GM23338 (cell line): ENCODE measurements around the gene BPIFB1. TPM values are rescaled to one million over a fixed set of nuclear protein-coding genes. Genes with fewer than 3 reads are reported as not detected.

Experiments used
- ATAC-seq: fragments of 200-7000 bp; cut with Tn5 transposase; 3 replicates; pipeline ENCODE4 v1.9.1; 2020
- DNase-seq: peaks from one replicate; pipeline ENCODE4 v3.0.0-alpha.2; 2015; ENCODE audit warnings: low spot score
- H2AFZ ChIP-seq: fragments of 200-600 bp; sonication (generic); 2 replicates; pipeline ENCODE4 v1.8.0; 2016; ENCODE audit warnings: antibody characterized with exemption, mild to moderate bottlenecking, moderate library complexity
- H3F3A ChIP-seq: fragments of 200-600 bp; sonication (generic); replicated peaks from 2 replicates; pipeline ENCODE4 v1.8.0; 2017; ENCODE audit warnings: antibody characterized with exemption, mixed run types, low read depth
- H3K27ac ChIP-seq: fragments of 200-600 bp; sonication (generic); 2 replicates; pipeline ENCODE4 v1.6.1; 2016; ENCODE audit warnings: low read depth
- H3K27me3 ChIP-seq: fragments of 200-600 bp; sonication (generic); 2 replicates; pipeline ENCODE4 v1.8.0; 2016; ENCODE audit warnings: mild to moderate bottlenecking, mixed run types, moderate library complexity; ENCODE audit not compliant: insufficient read depth
- H3K36me3 ChIP-seq: fragments of 200-600 bp; sonication (generic); 2 replicates; pipeline ENCODE4 v1.8.0; 2016; ENCODE audit warnings: mild to moderate bottlenecking; ENCODE audit not compliant: insufficient read depth
- H3K4me1 ChIP-seq: fragments of 200-600 bp; sonication (generic); 2 replicates; pipeline ENCODE4 v1.8.0; 2016; ENCODE audit warnings: mild to moderate bottlenecking, moderate library complexity; ENCODE audit not compliant: insufficient read depth
- H3K4me2 ChIP-seq: fragments of 200-600 bp; sonication (generic); 2 replicates; pipeline ENCODE4 v1.7.1; 2017; ENCODE audit warnings: mixed run types
- H3K4me3 ChIP-seq: fragments of 200-600 bp; sonication (generic); 2 replicates; pipeline ENCODE4 v1.6.1; 2016; ENCODE audit warnings: mixed run types
- H3K79me2 ChIP-seq: fragments of 200-600 bp; sonication (generic); replicated peaks from 2 replicates; pipeline ENCODE4 v1.8.0; 2017; ENCODE audit warnings: mild to moderate bottlenecking; ENCODE audit not compliant: insufficient read depth
- H3K9me2 ChIP-seq: fragments of 200-600 bp; sonication (generic); 2 replicates; pipeline ENCODE4 v1.8.0; 2017; ENCODE audit not compliant: insufficient read depth
- H4K20me1 ChIP-seq: fragments of 200-600 bp; sonication (generic); replicated peaks from 2 replicates; pipeline ENCODE4 v1.8.0; 2017; ENCODE audit warnings: mild to moderate bottlenecking; ENCODE audit not compliant: insufficient read depth
- H3K27ac Mint-ChIP-seq: 2 replicates; pipeline ENCODE4 v1.8.0; 2020; ENCODE audit warnings: inconsistent platforms, mild to moderate bottlenecking, moderate library complexity, mixed read lengths
- H3K27me3 Mint-ChIP-seq: 3 replicates; pipeline ENCODE4 v1.8.0; 2022; ENCODE audit warnings: low read depth, mild to moderate bottlenecking, moderate library complexity, mixed read lengths, inconsistent platforms; ENCODE audit not compliant: insufficient read depth, poor library complexity
- H3K36me3 Mint-ChIP-seq: 3 replicates; pipeline ENCODE4 v1.8.0; 2021; ENCODE audit warnings: low read depth, mild to moderate bottlenecking, inconsistent platforms, moderate library complexity, mixed read lengths
- H3K4me1 Mint-ChIP-seq: 3 replicates; pipeline ENCODE4 v1.8.0; 2020; ENCODE audit warnings: mild to moderate bottlenecking, inconsistent platforms, mixed read lengths
- H3K4me3 Mint-ChIP-seq: 3 replicates; pipeline ENCODE4 v1.8.0; 2021; ENCODE audit warnings: moderate library complexity, mild to moderate bottlenecking, inconsistent platforms, mixed read lengths
- H3K9me3 Mint-ChIP-seq: 3 replicates; pipeline ENCODE4 v1.8.0; 2020; ENCODE audit warnings: moderate library complexity, mild to moderate bottlenecking, inconsistent platforms, mixed read lengths
- CREB1 ChIP-seq: fragments of 250-450 bp; sonication (Bioruptor Pico); IDR thresholded peaks from 2 replicates; pipeline ENCODE4 v1.5.0; 2020; ENCODE audit warnings: low read depth, mild to moderate bottlenecking, moderate library complexity
- CTCF ChIP-seq, 2 experiments: fragments of 200-600 bp in 1 of 2; sonication (generic) in 1 of 2; conservative IDR thresholded peaks; 2 replicates each; pipeline versions ENCODE4 v1.5.1 to v1.6.1; 2016 to 2017; ENCODE audit warnings: antibody characterized with exemption in 2 of 2, low read depth in 2 of 2, mild to moderate bottlenecking in 2 of 2, moderate library complexity in 1 of 2
- EZH2 ChIP-seq: fragments of 200-600 bp; sonication (generic); IDR thresholded peaks from one replicate; pipeline ENCODE4 v1.8.0; 2017; ENCODE audit warnings: antibody characterized with exemption, mild to moderate bottlenecking, low read depth; ENCODE audit not compliant: unreplicated experiment
- EZH2phosphoT487 ChIP-seq: fragments of 200-600 bp; sonication (generic); IDR thresholded peaks from one replicate; pipeline ENCODE4 v1.8.1; 2018; ENCODE audit warnings: antibody characterized with exemption; ENCODE audit not compliant: unreplicated experiment
- JUNB ChIP-seq: IDR thresholded peaks from one replicate; pipeline ENCODE4 v1.6.1; 2016; ENCODE audit warnings: antibody characterized with exemption; ENCODE audit not compliant: unreplicated experiment
- NANOG ChIP-seq: IDR thresholded peaks from 2 replicates; pipeline ENCODE4 v1.6.1; 2016; ENCODE audit warnings: antibody characterized with exemption, borderline replicate concordance
- POLR2AphosphoS5 ChIP-seq: IDR thresholded peaks from 2 replicates; pipeline ENCODE4 v1.6.1; 2016; ENCODE audit warnings: antibody characterized with exemption, low read depth
- REST ChIP-seq: IDR thresholded peaks from one replicate; pipeline ENCODE4 v1.6.1; 2018; ENCODE audit warnings: antibody characterized with exemption; ENCODE audit not compliant: unreplicated experiment
- STAT1 ChIP-seq: IDR thresholded peaks from one replicate; pipeline ENCODE4 v1.6.1; 2016; ENCODE audit warnings: antibody characterized with exemption; ENCODE audit not compliant: unreplicated experiment
- ZNF114 ChIP-seq: fragments of 250-450 bp; sonication (Bioruptor Pico); IDR thresholded peaks from 2 replicates; pipeline ENCODE4 v1.5.0; 2020; ENCODE audit warnings: mild to moderate bottlenecking, moderate library complexity
- ZNF331 ChIP-seq: fragments of 250-450 bp; sonication (Bioruptor Pico); IDR thresholded peaks from 2 replicates; pipeline ENCODE4 v1.5.0; 2020; ENCODE audit warnings: low read depth, mild to moderate bottlenecking, moderate library complexity
- ZNF462 ChIP-seq: fragments of 250-450 bp; sonication (Bioruptor Pico); IDR thresholded peaks from 2 replicates; pipeline ENCODE4 v1.5.0; 2020; ENCODE audit warnings: mild to moderate bottlenecking, moderate library complexity
- polyA plus RNA-seq: library from polyadenylated mRNA; unstranded; fragments of >200 nt; fragmentation: Nextera tagmentation; extraction: Ambion mirVana; gene quantifications from 2 replicates; pipeline ENCODE4 v1.2.1, GENCODE V29; 2016
- total RNA-seq: library from RNA; depleted of rRNA; stranded (reverse); fragments of >200 nt; shearing (Covaris generic); gene quantifications from 2 replicates; pipeline ENCODE4 v1.2.3, GENCODE V29; 2014
- TF ChIP-seq, protein P1 (sequence below): IDR thresholded peaks from 2 replicates; pipeline ENCODE4 v1.6.1; 2016; ENCODE audit warnings: antibody characterized with exemption

The BPIFB1 gene
- total and polyA plus RNA-seq, 2 experiments from 2014 or later, result not detected

DNA sequence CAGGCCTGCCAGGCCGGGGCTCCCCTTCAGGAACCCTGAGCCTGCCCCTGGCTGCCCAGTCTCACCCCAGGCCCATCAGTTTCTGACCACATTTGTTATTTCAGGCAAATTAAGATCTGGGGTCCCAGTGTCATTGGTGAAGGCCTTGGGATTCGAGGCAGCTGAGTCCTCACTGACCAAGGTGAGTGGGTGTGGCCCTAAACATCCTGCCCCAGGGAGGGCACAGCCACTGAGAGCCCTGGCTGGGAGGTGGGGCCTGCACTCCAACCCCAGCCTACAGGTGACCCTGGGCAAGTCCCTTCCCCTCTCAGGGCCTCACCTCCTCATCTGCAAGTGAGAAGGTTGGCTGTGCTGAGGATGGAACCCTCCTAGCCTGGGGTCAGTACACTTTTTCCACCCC, 23.8 kb downstream of the BPIFB1 start:
- Histone ChIP-seq H3K27ac (no peak overlapping the region), H3K4me3 (no peak overlapping the region), H3K79me2 (no peaks in the 10 kb centered on the region), H3K4me2 (no peak overlapping the region), H3K36me3 (no peaks in the 10 kb centered on the region), H3F3A (no peaks in the 10 kb centered on the region), H2AFZ (no peak overlapping the region), H4K20me1 (no peaks in the 10 kb centered on the region), H3K4me1 (no peaks in the 10 kb centered on the region), H3K27me3 (no peaks in the 10 kb centered on the region), H3K9me2 (no peaks in the 10 kb centered on the region)
- H3K36me3 Mint-ChIP-seq, result no peaks in the 10 kb centered on the region
- DNase-seq (no peak), ATAC-seq (peak; percentile 62; the same call in 2 of the 3 replicates)
- H3K27ac Mint-ChIP-seq, result no peak overlapping the region
- H3K4me3 Mint-ChIP-seq, result no peak overlapping the region
- no peak for TF ChIP-seq ZNF114 (CRISPR knock-in tag)
- no peak for TF ChIP-seq NANOG
- TF ChIP-seq STAT1, result no peak
- TF ChIP-seq EZH2phosphoT487, result no peak
- no peak for TF ChIP-seq EZH2
- no peak for TF ChIP-seq CTCF (conservative IDR thresholded peaks at IDR 0.05; ENCODE audit: low read depth in 2 of 2)
- TF ChIP-seq CREB1 (CRISPR knock-in tag), result no peak
- TF ChIP-seq ZNF462, result no peak
- no peak for TF ChIP-seq POLR2AphosphoS5
- TF ChIP-seq JUNB, result no peak
- TF ChIP-seq, protein P1, sequence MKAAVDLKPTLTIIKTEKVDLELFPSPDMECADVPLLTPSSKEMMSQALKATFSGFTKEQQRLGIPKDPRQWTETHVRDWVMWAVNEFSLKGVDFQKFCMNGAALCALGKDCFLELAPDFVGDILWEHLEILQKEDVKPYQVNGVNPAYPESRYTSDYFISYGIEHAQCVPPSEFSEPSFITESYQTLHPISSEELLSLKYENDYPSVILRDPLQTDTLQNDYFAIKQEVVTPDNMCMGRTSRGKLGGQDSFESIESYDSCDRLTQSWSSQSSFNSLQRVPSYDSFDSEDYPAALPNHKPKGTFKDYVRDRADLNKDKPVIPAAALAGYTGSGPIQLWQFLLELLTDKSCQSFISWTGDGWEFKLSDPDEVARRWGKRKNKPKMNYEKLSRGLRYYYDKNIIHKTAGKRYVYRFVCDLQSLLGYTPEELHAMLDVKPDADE, result no peak
- TF ChIP-seq ZNF331 (CRISPR knock-in tag), result no peak
- no peak for TF ChIP-seq REST
- no peaks in the 10 kb centered on the region for H3K4me1 Mint-ChIP-seq
- no peaks in the 10 kb centered on the region; the same call in 2 of the 3 replicates for H3K9me3 Mint-ChIP-seq
- no peaks in the 10 kb centered on the region for H3K27me3 Mint-ChIP-seq
